ENCODE measurements around the gene IFNAR1. TPM values are rescaled to one million over a fixed set of nuclear protein-coding genes. Genes with fewer than 3 reads are reported as not detected.

Gene IFNAR1
- total and polyA plus RNA-seq, 2 experiments from 2014 or later, result 14.0 to 18.7 TPM

DNA sequence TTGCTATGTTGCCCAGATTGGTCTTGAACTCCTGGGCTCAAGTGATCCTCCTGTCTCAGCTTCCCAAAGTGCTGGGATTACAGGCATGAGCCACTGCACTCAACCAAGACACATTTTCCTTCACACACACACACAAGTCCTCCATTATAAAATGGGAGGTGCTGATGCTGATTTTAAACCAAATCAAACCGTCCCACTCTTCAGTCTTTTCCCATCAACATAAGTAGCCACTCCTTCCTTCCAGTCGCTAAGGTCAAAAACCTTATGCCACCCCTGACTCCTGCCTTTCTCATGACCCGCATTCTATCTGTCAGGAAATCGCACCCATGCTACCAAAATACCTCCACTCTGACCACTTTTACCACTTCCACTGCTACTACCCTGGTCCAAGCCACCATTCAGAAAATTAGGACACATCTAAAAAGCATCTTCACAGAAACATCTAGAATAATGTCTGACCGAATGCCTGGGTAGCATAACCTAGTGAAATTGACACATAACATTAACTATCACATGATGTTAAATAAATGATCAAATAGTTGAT lies 50.4 kb downstream of the IFNAR1 start:
- Histone ChIP-seq H3K4me2 (no peak overlapping the region), H3F3A (replicated peaks; ENCODE audit: low read depth) (0 out of 2 replicates have a peak, but pooled peaks cover 3% of the 10 kb centered on the region), H3K79me2 (replicated peaks; ENCODE audit: insufficient read depth) (no peaks in the 10 kb centered on the region), H3K4me1 (ENCODE audit: insufficient read depth) (no peaks in the 10 kb centered on the region), H3K36me3 (ENCODE audit: insufficient read depth) (no peaks in the 10 kb centered on the region), H4K20me1 (replicated peaks; ENCODE audit: insufficient read depth) (no peaks in the 10 kb centered on the region), H3K9me2 (ENCODE audit: insufficient read depth) (no peaks in the 10 kb centered on the region), H3K4me3 (no peak overlapping the region), H3K27me3 (ENCODE audit: insufficient read depth) (no peaks in the 10 kb centered on the region), H3K27ac (ENCODE audit: low read depth) (no peak overlapping the region), H2AFZ (peak overlapping the region; percentile 3; the same call in 1 of the 2 replicates)
- Mint-ChIP-seq H3K27me3 (ENCODE audit: insufficient read depth, low read depth, poor library complexity) (peaks cover 3% of the 10 kb centered on the region), H3K4me3 (no peak overlapping the region), H3K27ac (no peak overlapping the region), H3K9me3 (peaks cover 15% of the 10 kb centered on the region; the same call in 2 of the 3 replicates), H3K36me3 (ENCODE audit: low read depth) (peaks cover 4% of the 10 kb centered on the region; the same call in 1 of the 3 replicates), H3K4me1 (no peaks in the 10 kb centered on the region)
- TF ChIP-seq POLR2AphosphoS5 (IDR thresholded peaks at IDR 0.05; ENCODE audit: low read depth) (no peak), CREB1 (CRISPR knock-in tag; IDR thresholded peaks at IDR 0.05; ENCODE audit: low read depth) (no peak), STAT1 (IDR thresholded peaks at IDR 0.05; ENCODE audit: unreplicated experiment) (no peak), JUNB (IDR thresholded peaks at IDR 0.05; ENCODE audit: unreplicated experiment) (no peak), EZH2phosphoT487 (IDR thresholded peaks at IDR 0.05; ENCODE audit: unreplicated experiment) (no peak), EZH2 (IDR thresholded peaks at IDR 0.05; ENCODE audit: low read depth, unreplicated experiment) (no peak), ZNF114 (CRISPR knock-in tag; IDR thresholded peaks at IDR 0.05) (no peak), NANOG (IDR thresholded peaks at IDR 0.05; ENCODE audit: borderline replicate concordance) (no peak), ZNF331 (CRISPR knock-in tag; IDR thresholded peaks at IDR 0.05; ENCODE audit: low read depth) (no peak)
- TF ChIP-seq, protein P1, sequence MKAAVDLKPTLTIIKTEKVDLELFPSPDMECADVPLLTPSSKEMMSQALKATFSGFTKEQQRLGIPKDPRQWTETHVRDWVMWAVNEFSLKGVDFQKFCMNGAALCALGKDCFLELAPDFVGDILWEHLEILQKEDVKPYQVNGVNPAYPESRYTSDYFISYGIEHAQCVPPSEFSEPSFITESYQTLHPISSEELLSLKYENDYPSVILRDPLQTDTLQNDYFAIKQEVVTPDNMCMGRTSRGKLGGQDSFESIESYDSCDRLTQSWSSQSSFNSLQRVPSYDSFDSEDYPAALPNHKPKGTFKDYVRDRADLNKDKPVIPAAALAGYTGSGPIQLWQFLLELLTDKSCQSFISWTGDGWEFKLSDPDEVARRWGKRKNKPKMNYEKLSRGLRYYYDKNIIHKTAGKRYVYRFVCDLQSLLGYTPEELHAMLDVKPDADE (IDR thresholded peaks at IDR 0.05), result no peak
- TF ChIP-seq, protein P2, sequence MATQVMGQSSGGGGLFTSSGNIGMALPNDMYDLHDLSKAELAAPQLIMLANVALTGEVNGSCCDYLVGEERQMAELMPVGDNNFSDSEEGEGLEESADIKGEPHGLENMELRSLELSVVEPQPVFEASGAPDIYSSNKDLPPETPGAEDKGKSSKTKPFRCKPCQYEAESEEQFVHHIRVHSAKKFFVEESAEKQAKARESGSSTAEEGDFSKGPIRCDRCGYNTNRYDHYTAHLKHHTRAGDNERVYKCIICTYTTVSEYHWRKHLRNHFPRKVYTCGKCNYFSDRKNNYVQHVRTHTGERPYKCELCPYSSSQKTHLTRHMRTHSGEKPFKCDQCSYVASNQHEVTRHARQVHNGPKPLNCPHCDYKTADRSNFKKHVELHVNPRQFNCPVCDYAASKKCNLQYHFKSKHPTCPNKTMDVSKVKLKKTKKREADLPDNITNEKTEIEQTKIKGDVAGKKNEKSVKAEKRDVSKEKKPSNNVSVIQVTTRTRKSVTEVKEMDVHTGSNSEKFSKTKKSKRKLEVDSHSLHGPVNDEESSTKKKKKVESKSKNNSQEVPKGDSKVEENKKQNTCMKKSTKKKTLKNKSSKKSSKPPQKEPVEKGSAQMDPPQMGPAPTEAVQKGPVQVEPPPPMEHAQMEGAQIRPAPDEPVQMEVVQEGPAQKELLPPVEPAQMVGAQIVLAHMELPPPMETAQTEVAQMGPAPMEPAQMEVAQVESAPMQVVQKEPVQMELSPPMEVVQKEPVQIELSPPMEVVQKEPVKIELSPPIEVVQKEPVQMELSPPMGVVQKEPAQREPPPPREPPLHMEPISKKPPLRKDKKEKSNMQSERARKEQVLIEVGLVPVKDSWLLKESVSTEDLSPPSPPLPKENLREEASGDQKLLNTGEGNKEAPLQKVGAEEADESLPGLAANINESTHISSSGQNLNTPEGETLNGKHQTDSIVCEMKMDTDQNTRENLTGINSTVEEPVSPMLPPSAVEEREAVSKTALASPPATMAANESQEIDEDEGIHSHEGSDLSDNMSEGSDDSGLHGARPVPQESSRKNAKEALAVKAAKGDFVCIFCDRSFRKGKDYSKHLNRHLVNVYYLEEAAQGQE (IDR thresholded peaks at IDR 0.05; ENCODE audit: unreplicated experiment), result no peak
- TF ChIP-seq, protein P3, sequence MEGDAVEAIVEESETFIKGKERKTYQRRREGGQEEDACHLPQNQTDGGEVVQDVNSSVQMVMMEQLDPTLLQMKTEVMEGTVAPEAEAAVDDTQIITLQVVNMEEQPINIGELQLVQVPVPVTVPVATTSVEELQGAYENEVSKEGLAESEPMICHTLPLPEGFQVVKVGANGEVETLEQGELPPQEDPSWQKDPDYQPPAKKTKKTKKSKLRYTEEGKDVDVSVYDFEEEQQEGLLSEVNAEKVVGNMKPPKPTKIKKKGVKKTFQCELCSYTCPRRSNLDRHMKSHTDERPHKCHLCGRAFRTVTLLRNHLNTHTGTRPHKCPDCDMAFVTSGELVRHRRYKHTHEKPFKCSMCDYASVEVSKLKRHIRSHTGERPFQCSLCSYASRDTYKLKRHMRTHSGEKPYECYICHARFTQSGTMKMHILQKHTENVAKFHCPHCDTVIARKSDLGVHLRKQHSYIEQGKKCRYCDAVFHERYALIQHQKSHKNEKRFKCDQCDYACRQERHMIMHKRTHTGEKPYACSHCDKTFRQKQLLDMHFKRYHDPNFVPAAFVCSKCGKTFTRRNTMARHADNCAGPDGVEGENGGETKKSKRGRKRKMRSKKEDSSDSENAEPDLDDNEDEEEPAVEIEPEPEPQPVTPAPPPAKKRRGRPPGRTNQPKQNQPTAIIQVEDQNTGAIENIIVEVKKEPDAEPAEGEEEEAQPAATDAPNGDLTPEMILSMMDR (conservative IDR thresholded peaks at IDR 0.05; ENCODE audit: low read depth in 2 of 2), result no peak
- TF ChIP-seq, protein P4, sequence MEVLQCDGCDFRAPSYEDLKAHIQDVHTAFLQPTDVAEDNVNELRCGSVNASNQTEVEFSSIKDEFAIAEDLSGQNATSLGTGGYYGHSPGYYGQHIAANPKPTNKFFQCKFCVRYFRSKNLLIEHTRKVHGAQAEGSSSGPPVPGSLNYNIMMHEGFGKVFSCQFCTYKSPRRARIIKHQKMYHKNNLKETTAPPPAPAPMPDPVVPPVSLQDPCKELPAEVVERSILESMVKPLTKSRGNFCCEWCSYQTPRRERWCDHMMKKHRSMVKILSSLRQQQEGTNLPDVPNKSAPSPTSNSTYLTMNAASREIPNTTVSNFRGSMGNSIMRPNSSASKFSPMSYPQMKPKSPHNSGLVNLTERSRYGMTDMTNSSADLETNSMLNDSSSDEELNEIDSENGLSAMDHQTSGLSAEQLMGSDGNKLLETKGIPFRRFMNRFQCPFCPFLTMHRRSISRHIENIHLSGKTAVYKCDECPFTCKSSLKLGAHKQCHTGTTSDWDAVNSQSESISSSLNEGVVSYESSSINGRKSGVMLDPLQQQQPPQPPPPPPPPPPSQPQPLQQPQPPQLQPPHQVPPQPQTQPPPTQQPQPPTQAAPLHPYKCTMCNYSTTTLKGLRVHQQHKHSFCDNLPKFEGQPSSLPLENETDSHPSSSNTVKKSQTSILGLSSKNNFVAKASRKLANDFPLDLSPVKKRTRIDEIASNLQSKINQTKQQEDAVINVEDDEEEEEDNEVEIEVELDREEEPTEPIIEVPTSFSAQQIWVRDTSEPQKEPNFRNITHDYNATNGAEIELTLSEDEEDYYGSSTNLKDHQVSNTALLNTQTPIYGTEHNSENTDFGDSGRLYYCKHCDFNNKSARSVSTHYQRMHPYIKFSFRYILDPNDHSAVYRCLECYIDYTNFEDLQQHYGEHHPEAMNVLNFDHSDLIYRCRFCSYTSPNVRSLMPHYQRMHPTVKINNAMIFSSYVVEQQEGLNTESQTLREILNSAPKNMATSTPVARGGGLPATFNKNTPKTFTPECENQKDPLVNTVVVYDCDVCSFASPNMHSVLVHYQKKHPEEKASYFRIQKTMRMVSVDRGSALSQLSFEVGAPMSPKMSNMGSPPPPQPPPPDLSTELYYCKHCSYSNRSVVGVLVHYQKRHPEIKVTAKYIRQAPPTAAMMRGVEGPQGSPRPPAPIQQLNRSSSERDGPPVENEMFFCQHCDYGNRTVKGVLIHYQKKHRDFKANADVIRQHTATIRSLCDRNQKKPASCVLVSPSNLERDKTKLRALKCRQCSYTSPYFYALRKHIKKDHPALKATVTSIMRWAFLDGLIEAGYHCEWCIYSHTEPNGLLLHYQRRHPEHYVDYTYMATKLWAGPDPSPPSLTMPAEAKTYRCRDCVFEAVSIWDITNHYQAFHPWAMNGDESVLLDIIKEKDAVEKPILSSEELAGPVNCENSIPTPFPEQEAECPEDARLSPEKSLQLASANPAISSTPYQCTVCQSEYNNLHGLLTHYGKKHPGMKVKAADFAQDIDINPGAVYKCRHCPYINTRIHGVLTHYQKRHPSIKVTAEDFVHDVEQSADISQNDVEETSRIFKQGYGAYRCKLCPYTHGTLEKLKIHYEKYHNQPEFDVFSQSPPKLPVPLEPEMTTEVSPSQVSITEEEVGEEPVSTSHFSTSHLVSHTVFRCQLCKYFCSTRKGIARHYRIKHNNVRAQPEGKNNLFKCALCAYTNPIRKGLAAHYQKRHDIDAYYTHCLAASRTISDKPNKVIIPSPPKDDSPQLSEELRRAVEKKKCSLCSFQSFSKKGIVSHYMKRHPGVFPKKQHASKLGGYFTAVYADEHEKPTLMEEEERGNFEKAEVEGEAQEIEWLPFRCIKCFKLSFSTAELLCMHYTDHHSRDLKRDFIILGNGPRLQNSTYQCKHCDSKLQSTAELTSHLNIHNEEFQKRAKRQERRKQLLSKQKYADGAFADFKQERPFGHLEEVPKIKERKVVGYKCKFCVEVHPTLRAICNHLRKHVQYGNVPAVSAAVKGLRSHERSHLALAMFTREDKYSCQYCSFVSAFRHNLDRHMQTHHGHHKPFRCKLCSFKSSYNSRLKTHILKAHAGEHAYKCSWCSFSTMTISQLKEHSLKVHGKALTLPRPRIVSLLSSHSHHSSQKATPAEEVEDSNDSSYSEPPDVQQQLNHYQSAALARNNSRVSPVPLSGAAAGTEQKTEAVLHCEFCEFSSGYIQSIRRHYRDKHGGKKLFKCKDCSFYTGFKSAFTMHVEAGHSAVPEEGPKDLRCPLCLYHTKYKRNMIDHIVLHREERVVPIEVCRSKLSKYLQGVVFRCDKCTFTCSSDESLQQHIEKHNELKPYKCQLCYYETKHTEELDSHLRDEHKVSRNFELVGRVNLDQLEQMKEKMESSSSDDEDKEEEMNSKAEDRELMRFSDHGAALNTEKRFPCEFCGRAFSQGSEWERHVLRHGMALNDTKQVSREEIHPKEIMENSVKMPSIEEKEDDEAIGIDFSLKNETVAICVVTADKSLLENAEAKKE (CRISPR knock-in tag; IDR thresholded peaks at IDR 0.05), result no peak
- ATAC-seq (no peak), DNase-seq (ENCODE audit: low spot score) (no peak)
